Measurements from ENCODE around the gene ATXN1.

Gene ATXN1

GRCh38 chr6:16474772-16475493, 286.3 kb downstream of the ATXN1 start:
- ChIA-PET CTCF (no interaction called here), POLR2A (no interaction called here)
- TF ChIP-seq PKNOX1 (IDR thresholded peaks at IDR 0.05) = no peak
- no peak for TF ChIP-seq FOXK2 (IDR thresholded peaks at IDR 0.05)
- DNase-seq (ENCODE audit: extremely low spot score) = no peak

GRCh38 chr6:16473908-16474771, 287.1 kb downstream of the ATXN1 start:
- no peak for TF ChIP-seq LEF1 (IDR thresholded peaks at IDR 0.05; ENCODE audit: borderline replicate concordance)
- no peak for TF ChIP-seq BHLHE40 (IDR thresholded peaks at IDR 0.05; ENCODE audit: borderline replicate concordance)
- no peak for TF ChIP-seq FOXM1 (IDR thresholded peaks at IDR 0.05; ENCODE audit: borderline replicate concordance)
- TF ChIP-seq FOXK2 (IDR thresholded peaks at IDR 0.05) = no peak
- TF ChIP-seq SP1 (IDR thresholded peaks at IDR 0.05) = no peak
- no peak for TF ChIP-seq TARDBP (IDR thresholded peaks at IDR 0.05)
- TF ChIP-seq PKNOX1 (IDR thresholded peaks at IDR 0.05) = no peak
- no peak for TF ChIP-seq ZNF384 (IDR thresholded peaks at IDR 0.05)
- no peak for TF ChIP-seq NFRKB (IDR thresholded peaks at IDR 0.05)
- TF ChIP-seq L3MBTL2 (conservative IDR thresholded peaks at IDR 0.05) = no peak
- TF ChIP-seq HDGF (IDR thresholded peaks at IDR 0.05; ENCODE audit: borderline replicate concordance) = no peak
- TF ChIP-seq CTBP1 (IDR thresholded peaks at IDR 0.05; ENCODE audit: borderline replicate concordance) = no peak
- no peak for TF ChIP-seq SUZ12 (IDR thresholded peaks at IDR 0.05)
- TF ChIP-seq ELF4 (IDR thresholded peaks at IDR 0.05) = no peak
- ChIA-PET CTCF (no interaction called here), POLR2A (no interaction called here)
- DNase-seq (ENCODE audit: extremely low spot score) = no peak

- CTCF ChIA-PET = interaction anchor here (0.6 kb wide), 1 partner anchor 187 kb away, joined by 8 read pairs; no protein-coding TSS in a partner anchor
- DNase-seq (ENCODE audit: extremely low spot score) = no peak
- no peak for TF ChIP-seq TARDBP (IDR thresholded peaks at IDR 0.05)
- no peak for TF ChIP-seq NFRKB (IDR thresholded peaks at IDR 0.05)
- no peak for TF ChIP-seq PKNOX1 (IDR thresholded peaks at IDR 0.05)
- TF ChIP-seq L3MBTL2 (conservative IDR thresholded peaks at IDR 0.05) = no peak
- TF ChIP-seq HDGF (IDR thresholded peaks at IDR 0.05; ENCODE audit: borderline replicate concordance) = no peak
- TF ChIP-seq ARNT (IDR thresholded peaks at IDR 0.05) = no peak
- TF ChIP-seq ZNF384 (IDR thresholded peaks at IDR 0.05) = no peak
- no peak for TF ChIP-seq LEF1 (IDR thresholded peaks at IDR 0.05; ENCODE audit: borderline replicate concordance)
- TF ChIP-seq FOXA1 (IDR thresholded peaks at IDR 0.05) = no peak
- POLR2A ChIA-PET = no interaction called here
These were observed 287.9 kb downstream of the ATXN1 start for GRCh38 chr6:16473184-16473907.

GRCh38 chr6:16472349-16473069, 288.8 kb downstream of the ATXN1 start:
- POLR2A ChIA-PET = no interaction called here
- no peak for DNase-seq (ENCODE audit: extremely low spot score)
- no peak for TF ChIP-seq LEF1 (IDR thresholded peaks at IDR 0.05; ENCODE audit: borderline replicate concordance)
- no peak for TF ChIP-seq PKNOX1 (IDR thresholded peaks at IDR 0.05)
- TF ChIP-seq ZNF384 (IDR thresholded peaks at IDR 0.05) = no peak
- no peak for TF ChIP-seq FOXA1 (IDR thresholded peaks at IDR 0.05)
- TF ChIP-seq ARNT (IDR thresholded peaks at IDR 0.05) = no peak
- no peak for TF ChIP-seq FOXM1 (IDR thresholded peaks at IDR 0.05; ENCODE audit: borderline replicate concordance)
- no peak for TF ChIP-seq ELF4 (IDR thresholded peaks at IDR 0.05)
- TF ChIP-seq CTBP1 (IDR thresholded peaks at IDR 0.05; ENCODE audit: borderline replicate concordance) = no peak
- TF ChIP-seq NFRKB (IDR thresholded peaks at IDR 0.05) = no peak
- TF ChIP-seq SP1 (IDR thresholded peaks at IDR 0.05) = no peak
- no peak for TF ChIP-seq BHLHE40 (IDR thresholded peaks at IDR 0.05; ENCODE audit: borderline replicate concordance)
- TF ChIP-seq L3MBTL2 (conservative IDR thresholded peaks at IDR 0.05) = no peak
- no peak for TF ChIP-seq FOXK2 (IDR thresholded peaks at IDR 0.05)
- no peak for TF ChIP-seq SUZ12 (IDR thresholded peaks at IDR 0.05)
- TF ChIP-seq TARDBP (IDR thresholded peaks at IDR 0.05) = no peak
- no peak for TF ChIP-seq HDGF (IDR thresholded peaks at IDR 0.05; ENCODE audit: borderline replicate concordance)
- CTCF ChIA-PET = interaction anchor here (0.6 kb wide), 1 partner anchor 186 kb away, joined by 8 read pairs; no protein-coding TSS in a partner anchor

GRCh38 chr6:16471910-16472297, 289.4 kb downstream of the ATXN1 start:
- ChIA-PET CTCF (no interaction called here), POLR2A (no interaction called here)
- TF ChIP-seq CTBP1 (IDR thresholded peaks at IDR 0.05; ENCODE audit: borderline replicate concordance) (no peak), L3MBTL2 (conservative IDR thresholded peaks at IDR 0.05) (no peak), BHLHE40 (IDR thresholded peaks at IDR 0.05; ENCODE audit: borderline replicate concordance) (no peak), LEF1 (IDR thresholded peaks at IDR 0.05; ENCODE audit: borderline replicate concordance) (no peak), PKNOX1 (IDR thresholded peaks at IDR 0.05) (no peak), FOXK2 (IDR thresholded peaks at IDR 0.05) (no peak), HDGF (IDR thresholded peaks at IDR 0.05; ENCODE audit: borderline replicate concordance) (no peak), ELF4 (IDR thresholded peaks at IDR 0.05) (no peak)
- no peak for DNase-seq (ENCODE audit: extremely low spot score)

Data from HEK293T (cell line).